ENCODE measurements around the gene SLC9A5.

The SLC9A5 gene

DNA sequence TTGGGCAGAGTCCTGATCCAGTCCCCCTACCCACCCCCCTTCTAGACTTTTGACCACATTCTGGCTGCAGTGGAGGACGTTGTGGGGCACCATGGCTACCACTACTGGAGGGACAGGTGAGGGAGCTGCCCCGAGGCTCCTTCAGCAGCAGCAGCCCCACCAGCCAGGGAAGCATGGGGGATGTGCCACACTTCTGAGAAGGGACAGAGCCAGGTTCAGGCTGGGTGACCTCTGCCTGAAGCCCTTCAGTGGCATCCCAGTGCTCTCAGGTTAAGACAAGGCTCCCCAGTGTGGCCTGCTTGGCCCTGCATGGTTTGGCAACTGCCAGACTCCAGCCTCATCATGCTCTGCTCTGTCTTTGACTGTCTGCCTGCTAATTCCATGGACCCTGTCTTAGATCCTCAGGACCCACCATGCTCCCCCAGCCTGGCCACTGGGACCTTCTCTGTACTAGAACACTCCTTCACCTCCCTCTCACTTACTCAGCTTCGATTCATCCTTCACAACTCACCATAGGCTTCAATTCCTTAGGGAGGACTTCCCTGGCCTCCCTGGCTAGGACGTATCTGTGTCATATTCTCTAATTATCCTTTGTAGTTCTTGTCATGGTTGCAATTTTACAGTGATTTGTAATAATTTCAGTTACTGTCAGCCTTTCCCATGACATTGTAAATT, 8.8 kb downstream of the SLC9A5 start:
- no peak for DNase-seq

- no peak for DNase-seq
These were observed 9.5 kb downstream of the SLC9A5 start for GRCh38 chr16:67258161-67258835.

DNA sequence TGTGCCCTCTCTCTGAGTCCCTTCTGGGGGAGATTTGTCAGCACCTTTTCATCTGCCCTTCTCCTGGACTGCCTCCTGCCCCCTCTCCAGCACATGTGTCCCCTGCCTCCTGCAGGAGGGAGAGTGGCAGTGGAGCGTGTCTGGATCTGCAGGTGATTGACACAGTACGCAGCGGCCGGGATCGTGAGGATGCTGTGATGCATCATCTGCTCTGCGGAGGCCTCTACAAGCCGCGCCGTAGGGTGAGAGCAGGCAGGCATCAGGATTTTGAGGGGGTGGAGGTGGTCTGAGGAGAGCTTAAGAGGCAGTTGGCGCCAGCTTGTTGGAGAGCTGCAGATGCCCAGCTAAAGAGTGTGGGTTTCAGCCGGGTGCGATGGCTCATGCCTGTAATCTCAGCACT, 10.9 kb downstream of the SLC9A5 start:
- no peak for DNase-seq

DNA sequence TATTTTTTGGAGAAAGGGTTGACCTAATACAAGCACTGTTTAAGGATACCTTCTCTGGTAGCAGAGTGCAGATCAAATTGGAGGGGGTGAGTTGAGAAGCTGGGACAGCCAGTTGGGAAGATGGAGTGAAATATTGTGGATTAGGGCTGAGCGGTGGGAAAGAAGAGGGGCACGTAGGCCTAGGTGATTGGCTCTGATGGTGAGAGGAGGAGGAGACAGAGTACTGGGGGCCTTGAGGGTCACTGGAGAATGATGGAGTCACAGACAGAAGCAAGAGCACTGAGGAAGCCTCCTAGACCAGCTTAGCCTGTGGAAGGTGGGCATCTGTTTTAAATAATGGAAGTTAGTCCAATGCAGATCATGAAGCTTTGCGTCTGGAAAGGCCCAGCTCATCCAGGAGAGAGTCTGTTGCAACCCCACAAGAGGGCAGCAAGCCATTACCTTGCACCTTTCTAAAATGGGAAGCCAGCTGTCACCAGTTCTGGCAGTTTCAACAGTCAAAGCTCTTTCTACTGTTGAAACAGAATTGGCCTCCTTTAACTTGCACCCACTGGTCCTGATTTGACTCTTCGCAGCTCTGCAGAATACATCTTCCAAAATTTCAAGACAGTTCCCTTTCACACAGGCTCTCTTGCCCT, 11.8 kb downstream of the SLC9A5 start:
- no peak for DNase-seq

DNA sequence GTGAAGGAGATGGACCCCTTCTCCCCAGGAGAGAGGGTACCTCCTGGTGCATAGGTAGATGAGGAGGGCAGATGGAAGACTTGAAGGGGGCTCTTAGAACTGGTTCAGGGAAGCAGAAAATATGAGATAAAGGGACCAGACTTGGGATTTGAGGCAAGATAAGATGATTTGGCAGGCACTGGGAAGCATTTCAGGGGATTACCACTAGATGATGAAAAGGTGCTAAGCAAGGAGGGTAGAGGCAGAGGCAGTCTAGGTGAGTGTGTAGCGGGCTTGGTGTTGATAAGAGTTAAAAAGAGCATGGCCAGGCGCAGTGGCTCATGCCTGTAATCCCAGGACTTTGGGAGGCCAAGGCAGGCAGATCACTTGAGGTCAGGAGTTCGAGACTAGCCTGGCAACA, 14.4 kb downstream of the SLC9A5 start:
- DNase-seq: no peak

- DNase-seq: no peak
These were observed 15.5 kb downstream of the SLC9A5 start for GRCh38 chr16:67264277-67264676.

DNA sequence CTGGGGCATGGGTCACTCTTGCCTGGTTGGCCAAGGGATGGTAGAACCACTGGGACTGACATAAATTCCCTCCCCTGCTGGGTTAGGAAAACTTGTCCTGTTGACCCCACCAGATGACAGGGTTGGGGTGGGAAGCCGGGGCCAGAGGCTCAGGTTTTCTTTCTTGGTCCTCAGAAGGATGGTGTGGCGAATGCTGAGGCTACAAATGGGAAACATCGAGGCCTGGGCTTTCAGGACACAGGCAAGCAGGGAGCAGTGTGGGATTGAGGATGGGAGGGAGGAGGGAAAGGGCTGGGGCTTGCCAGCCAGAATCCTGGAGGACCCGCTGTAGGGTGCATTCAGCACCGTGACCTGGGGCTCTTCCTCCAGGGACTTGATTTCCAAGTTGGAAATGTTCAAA, 16.1 kb downstream of the SLC9A5 start:
- DNase-seq: no peak

- DNase-seq: no peak
These were observed 17.1 kb downstream of the SLC9A5 start for GRCh38 chr16:67265834-67266233.

DNA sequence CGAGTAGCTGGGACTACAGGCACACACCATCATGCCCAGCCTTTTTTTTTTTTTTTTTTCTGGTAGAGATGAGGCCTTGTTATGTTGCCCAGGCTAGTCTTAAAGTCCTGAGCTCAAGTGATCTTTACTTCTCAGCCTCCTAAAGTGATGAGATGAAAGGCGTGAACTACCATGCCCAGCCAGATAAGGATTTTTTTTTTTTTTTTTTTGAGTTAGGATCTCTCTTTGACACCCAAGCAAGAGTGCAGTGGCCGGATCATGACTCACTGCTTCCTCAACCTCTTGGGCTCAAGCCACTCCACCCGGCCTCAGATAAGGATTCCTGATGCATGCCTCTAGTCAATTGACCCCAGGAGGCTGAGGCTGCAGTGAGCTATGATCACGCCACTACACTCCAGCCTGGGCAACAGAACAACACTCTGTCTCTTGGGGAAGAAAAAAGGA, 19.4 kb downstream of the SLC9A5 start:
- DNase-seq: no peak

DNA sequence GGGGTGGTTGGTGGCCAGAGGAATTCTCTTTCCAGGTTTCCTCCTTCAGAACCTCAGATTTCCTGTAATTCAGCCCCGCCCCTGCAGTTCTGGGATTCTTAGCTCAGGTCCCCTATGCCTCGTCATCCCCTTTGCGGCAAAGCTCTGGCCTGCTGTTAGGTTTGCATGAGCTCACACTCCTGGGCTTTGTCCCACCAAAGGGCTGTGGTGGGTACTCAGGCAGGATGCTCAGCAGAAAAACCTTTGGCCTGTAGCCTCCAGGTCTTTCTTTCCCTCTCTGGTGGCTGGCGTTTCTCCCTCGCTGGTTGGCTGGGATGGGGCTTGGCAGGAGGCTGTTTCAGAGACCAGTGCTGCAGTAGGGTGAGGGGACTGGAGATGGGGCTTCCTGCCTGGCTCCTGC, 21.0 kb downstream of the SLC9A5 start:
- no peak for DNase-seq

- no peak for DNase-seq
These were observed 22.2 kb downstream of the SLC9A5 start for GRCh38 chr16:67270931-67271338.

GRCh38 chr16:67271446-67271845, 22.7 kb downstream of the SLC9A5 start:
- DNase-seq: no peak

- DNase-seq: no peak
These were observed 26.5 kb downstream of the SLC9A5 start for GRCh38 chr16:67275321-67275720.

- no peak for DNase-seq
These were observed 28.7 kb downstream of the SLC9A5 start for GRCh38 chr16:67277294-67277998.

DNA sequence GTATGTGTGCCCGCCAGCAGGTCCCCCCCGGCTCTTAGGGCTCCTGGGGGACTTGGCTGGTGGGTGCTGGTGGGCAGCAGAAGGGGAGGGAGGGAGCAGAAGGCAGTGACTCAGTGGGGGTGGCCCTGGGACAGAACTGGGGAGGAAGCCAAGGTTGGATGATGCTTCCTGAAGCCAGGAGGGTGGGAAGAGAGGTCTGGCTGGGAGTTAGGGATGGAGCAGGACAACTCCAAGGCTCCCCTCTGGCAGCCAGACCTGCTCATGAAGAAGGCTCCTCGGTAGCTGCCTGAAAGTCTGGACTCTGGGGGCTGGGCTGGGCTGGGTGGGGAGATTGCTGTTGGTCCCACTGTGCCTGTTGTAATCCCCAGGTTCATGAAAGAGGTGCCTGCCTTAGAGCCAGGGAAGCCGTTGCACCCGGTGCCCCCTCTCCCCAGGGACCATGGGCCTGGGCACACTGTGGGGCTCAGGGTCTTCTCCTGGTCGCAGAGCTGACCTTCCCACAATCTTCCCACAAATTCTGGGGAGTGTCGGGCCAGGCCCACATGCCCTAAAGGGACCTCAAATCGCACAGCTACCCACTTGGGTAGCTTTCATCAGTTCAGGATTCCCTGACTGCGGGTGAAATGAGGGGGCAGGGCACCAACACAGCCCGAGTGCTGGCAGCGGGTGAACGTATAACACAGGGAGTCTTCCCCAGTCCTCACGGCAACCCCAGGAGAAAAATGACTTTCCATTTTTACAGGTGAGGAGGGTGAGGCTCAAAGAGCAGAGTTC, 29.4 kb downstream of the SLC9A5 start:
- DNase-seq: no peak

DNA sequence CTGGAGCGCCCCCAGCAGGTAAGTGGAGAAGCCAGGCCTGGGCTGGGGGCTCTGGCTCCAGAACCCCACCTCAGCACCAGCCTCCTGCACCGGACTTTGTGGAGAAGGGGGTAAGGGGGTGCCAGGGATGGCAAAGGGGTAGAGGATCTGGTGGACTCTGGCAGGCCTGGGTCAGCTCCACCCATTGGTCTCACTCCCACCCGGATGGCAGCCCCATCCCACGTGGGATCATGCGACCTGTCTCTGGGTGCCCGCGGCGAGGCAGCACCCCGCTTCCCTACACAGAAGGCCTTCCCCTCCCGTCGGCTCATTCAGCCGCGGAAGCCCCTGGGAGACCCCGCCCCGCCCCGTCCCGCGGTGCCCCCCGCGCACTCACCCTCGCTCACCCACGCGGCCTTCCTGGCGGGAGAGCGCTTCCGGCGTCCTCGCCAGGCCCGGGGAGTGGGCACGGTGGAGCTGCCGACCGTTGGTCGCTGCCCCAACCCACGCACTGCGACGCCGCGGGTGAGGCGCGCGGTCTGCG, 30.1 kb downstream of the SLC9A5 start:
- DNase-seq: peak; percentile 29

DNA sequence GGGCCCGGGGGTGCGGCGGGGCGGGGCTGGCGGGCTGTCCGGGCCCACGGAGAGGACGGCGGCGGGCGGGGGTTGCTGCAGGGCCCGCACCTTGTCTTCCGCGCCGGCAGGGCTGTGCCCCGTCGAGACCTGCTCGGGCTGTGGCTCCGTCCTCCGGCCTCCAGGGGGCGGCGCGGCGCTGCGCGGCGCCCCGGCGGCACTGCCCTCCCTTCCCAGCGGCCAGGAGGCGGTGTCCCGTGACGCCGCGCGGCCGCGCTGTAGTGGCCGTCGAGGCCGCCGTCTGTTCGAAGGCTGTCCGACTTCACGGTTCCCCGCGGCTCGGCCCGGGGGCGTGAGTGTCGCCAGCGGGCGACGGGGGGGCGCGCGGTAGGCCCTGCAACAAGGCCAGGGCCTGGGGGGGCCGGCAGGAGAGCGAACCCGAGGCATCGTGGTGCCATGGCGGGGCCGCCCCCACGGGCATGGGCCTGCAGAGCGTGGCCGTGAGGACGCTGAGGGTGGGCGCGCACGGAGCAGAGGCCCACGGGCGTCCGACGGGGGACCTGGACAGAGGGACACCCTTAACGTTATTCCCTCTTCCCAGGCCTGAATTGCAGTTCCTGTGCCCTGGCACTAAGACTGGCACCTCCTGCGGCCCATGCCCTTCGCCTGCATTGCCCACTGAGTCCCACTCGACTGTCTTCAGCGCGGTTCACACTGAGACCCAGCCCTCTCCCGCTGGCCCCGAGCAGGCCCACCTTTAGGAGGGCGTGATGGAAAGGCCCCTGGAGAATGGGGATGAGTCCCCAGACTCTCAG, 30.7 kb downstream of the SLC9A5 start, which contains the start of gene PLEKHG4:
TSS of gene PLEKHG4 (plus strand) at position 237 of the 794 bp plus-strand sequence. CDS start at position 750, 513 bp downstream.
- peak; percentile 74 for DNase-seq

- DNase-seq: no peak
These were observed 31.6 kb downstream of the SLC9A5 start for GRCh38 chr16:67280090-67281015.

GRCh38 chr16:67281536-67282446, 33.0 kb downstream of the SLC9A5 start:
- DNase-seq: no peak

Data from activated gamma-delta T cell treated with Interleukin-2 at 50 U/mL for 16 hours (primary cell).